Tongue (tissue), 2 donors: ENCODE results near the gene RNF212. TPM values are rescaled to one million over a fixed set of nuclear protein-coding genes. Genes with fewer than 3 reads are reported as not detected.

Experiments
- small RNA-seq: library from RNA; depleted of rRNA; stranded (forward); fragments of <200 nt; gene quantifications from one replicate; pipeline ENCODE3, GENCODE V24; 2014; ENCODE audit warnings: low replicate concordance
- total RNA-seq: library from RNA; depleted of rRNA; stranded (reverse); fragments of >200 nt; gene quantifications from one replicate; pipeline ENCODE4 v1.2.3, GENCODE V29; 2014

The RNF212 gene
- total RNA-seq, 1 donor from 2014 or later = 4.0 TPM

Small RNA genes lying within 50 kb of the gene (small RNA-seq; reads per million reads assigned to genes)
- not detected for gene RF00554

Other genes with a start within 250 kb of the RNF212 start
- 46.7 TPM for gene GAK, start 181.2 kb downstream of the RNF212 start, total RNA-seq
- gene TMEM175, start 181.1 kb downstream of the RNF212 start, total RNA-seq = 16.7 TPM
- 8.6 TPM for gene DGKQ, start 140.0 kb downstream of the RNF212 start, total RNA-seq
- 10.2 TPM for gene IDUA, start 126.5 kb downstream of the RNF212 start, total RNA-seq
- gene SLC26A1, start 120.2 kb downstream of the RNF212 start, total RNA-seq = 0.31 TPM
- gene FGFRL1, start 101.9 kb downstream of the RNF212 start, total RNA-seq = 68.3 TPM
- 517 TPM for gene SPON2, start 59.0 kb upstream of the RNF212 start, total RNA-seq
- gene CTBP1, start 135.6 kb upstream of the RNF212 start, total RNA-seq = 193 TPM
- 52.5 TPM for gene MAEA, start 176.3 kb upstream of the RNF212 start, total RNA-seq
- 8.5 TPM for gene UVSSA, start 233.6 kb upstream of the RNF212 start, total RNA-seq